Left renal pelvis (tissue), 4 donors: ENCODE results near the gene HBA1. TPM values are rescaled to one million over a fixed set of nuclear protein-coding genes. Genes with fewer than 3 reads are reported as not detected.
"Not testable (repeated sequence)": the region's sequence is repeated elsewhere in the genome, so short reads cannot be mapped to it uniquely, and the experiment has no call there.

Experiments used
- DNase-seq, 4 donors: peaks; one replicate each; pipeline ENCODE4 v3.0.0-alpha.2; 2013; ENCODE audit warnings: low read depth in 4 of 4, low spot score in 3 of 4
- polyA plus RNA-seq, 4 donors: library from polyadenylated mRNA; unstranded; fragments of 120-200 nt; gene quantifications; one replicate each; pipeline ENCODE4 v1.2.1, GENCODE V29; 2013; ENCODE audit not compliant: insufficient read length in 4 of 4

Gene HBA1
- over 10,000 TPM in 1 of 4 donors, 100 to 1,000 TPM in 3; 453 to 13,427 (median 759) TPM for polyA plus RNA-seq

- DNase-seq = not testable (repeated sequence)
Observed at GRCh38 chr16:176477-177382, at the start of gene HBA1. HBA1 (plus strand) TSS chr16:176680; CDS start chr16:176717, 37 bp downstream.

GRCh38 chr16:129075-129474 lies 47.4 kb upstream of the HBA1 start:
- no peak for DNase-seq

- no peak for DNase-seq
Observed at GRCh38 chr16:130533-131173, 45.8 kb upstream of the HBA1 start.

GRCh38 chr16:132120-132519 lies 44.4 kb upstream of the HBA1 start:
- DNase-seq = no peak

GRCh38 chr16:133716-134115 lies 42.8 kb upstream of the HBA1 start:
- no peak for DNase-seq

GRCh38 chr16:138049-138417 lies 38.4 kb upstream of the HBA1 start:
- DNase-seq = no peak

- DNase-seq = no peak
Observed at GRCh38 chr16:140175-140857, 36.2 kb upstream of the HBA1 start.

GRCh38 chr16:142405-142967 lies 34.0 kb upstream of the HBA1 start:
- DNase-seq = no peak

GRCh38 chr16:143047-143446 lies 33.4 kb upstream of the HBA1 start:
- DNase-seq = no peak

GRCh38 chr16:143456-143855 lies 33.0 kb upstream of the HBA1 start:
- no peak for DNase-seq

GRCh38 chr16:144797-145252 lies 31.7 kb upstream of the HBA1 start:
- no peak for DNase-seq

- DNase-seq = no peak
Observed at GRCh38 chr16:146646-147045, 29.8 kb upstream of the HBA1 start.

GRCh38 chr16:149024-149660 lies 27.3 kb upstream of the HBA1 start:
- no peak for DNase-seq

GRCh38 chr16:152141-153128 lies 24.0 kb upstream of the HBA1 start, which contains the start of gene HBZ:
HBZ (plus strand) TSS chr16:152644; CDS start chr16:152910, 266 bp downstream.
- DNase-seq = no peak

- not testable (repeated sequence) for DNase-seq
Observed at GRCh38 chr16:153129-153521, 23.4 kb upstream of the HBA1 start.

- DNase-seq = not testable (repeated sequence)
Observed at GRCh38 chr16:153550-154216, 22.8 kb upstream of the HBA1 start.

- peak in 1 of 4 donors; percentile 27 for DNase-seq
Observed at GRCh38 chr16:154217-155030, 22.1 kb upstream of the HBA1 start.

- DNase-seq = no peak
Observed at GRCh38 chr16:155031-155398, 21.5 kb upstream of the HBA1 start.
